ENCODE data around the gene TMEM200A. TPM values are rescaled to one million over a fixed set of nuclear protein-coding genes. Genes with fewer than 3 reads are reported as not detected.

The TMEM200A gene
- total RNA-seq, 1 experiment from 2014 or later, result not detected

GRCh38 chr6:130435181-130435580 lies 69.4 kb downstream of the TMEM200A start:
- no TSS peak for BruUV-seq (replicated peaks)
- Mint-ChIP-seq H3K4me1 (ENCODE audit: low read depth, unreplicated experiment) (no peaks in the 10 kb centered on the region), H3K36me3 (ENCODE audit: insufficient read depth, unreplicated experiment) (no peaks in the 10 kb centered on the region), H3K27me3 (ENCODE audit: unreplicated experiment) (peaks cover 56% of the 10 kb centered on the region), H3K9me3 (ENCODE audit: low read depth, unreplicated experiment) (no peaks in the 10 kb centered on the region), H3K27ac (ENCODE audit: unreplicated experiment) (no peak overlapping the region), H3K4me3 (ENCODE audit: low read depth, unreplicated experiment) (no peak overlapping the region)
- DNase-seq, result no peak
- intact Hi-C loops (cut with micrococcal nuclease; ENCODE audit: unreplicated experiment), result no loop called here
- CTCF ChIA-PET, result interaction anchor here (0.6 to 0.8 kb wide), 2 partner anchors 35 to 750 kb away, joined by 3 read pairs; no protein-coding TSS in a partner anchor
- TF ChIP-seq CTCF (IDR thresholded peaks at IDR 0.05; ENCODE audit: unreplicated experiment), result no peak

- peaks cover 39% of the 10 kb centered on the region for H3K27me3 Mint-ChIP-seq (ENCODE audit: unreplicated experiment)
- no peaks in the 10 kb centered on the region for H3K36me3 Mint-ChIP-seq (ENCODE audit: insufficient read depth, unreplicated experiment)
- no peaks in the 10 kb centered on the region for H3K9me3 Mint-ChIP-seq (ENCODE audit: low read depth, unreplicated experiment)
- no TSS peak for BruUV-seq (replicated peaks)
- no peak overlapping the region for H3K27ac Mint-ChIP-seq (ENCODE audit: unreplicated experiment)
- intact Hi-C loops (cut with micrococcal nuclease; ENCODE audit: unreplicated experiment), result no loop called here
- H3K4me3 Mint-ChIP-seq (ENCODE audit: low read depth, unreplicated experiment), result no peak overlapping the region
- no peak for TF ChIP-seq CTCF (IDR thresholded peaks at IDR 0.05; ENCODE audit: unreplicated experiment)
- no peaks in the 10 kb centered on the region for H3K4me1 Mint-ChIP-seq (ENCODE audit: low read depth, unreplicated experiment)
- CTCF ChIA-PET, result no interaction called here
- DNase-seq, result no peak
These were observed 72.1 kb downstream of the TMEM200A start for GRCh38 chr6:130437961-130438360.

- Mint-ChIP-seq H3K27me3 (ENCODE audit: unreplicated experiment) (no peaks in the 10 kb centered on the region), H3K36me3 (ENCODE audit: insufficient read depth, unreplicated experiment) (no peaks in the 10 kb centered on the region), H3K4me1 (ENCODE audit: low read depth, unreplicated experiment) (no peaks in the 10 kb centered on the region), H3K27ac (ENCODE audit: unreplicated experiment) (no peak overlapping the region), H3K9me3 (ENCODE audit: low read depth, unreplicated experiment) (no peaks in the 10 kb centered on the region), H3K4me3 (ENCODE audit: low read depth, unreplicated experiment) (no peak overlapping the region)
- no peak for DNase-seq
- CTCF ChIA-PET, result no interaction called here
- BruUV-seq (replicated peaks), result no TSS peak
- intact Hi-C loops (cut with micrococcal nuclease; ENCODE audit: unreplicated experiment), result no loop called here
- TF ChIP-seq CTCF (IDR thresholded peaks at IDR 0.05; ENCODE audit: unreplicated experiment), result no peak
These were observed 81.6 kb downstream of the TMEM200A start for GRCh38 chr6:130447374-130447773.

- no peaks in the 10 kb centered on the region for H3K4me1 Mint-ChIP-seq (ENCODE audit: low read depth, unreplicated experiment)
- intact Hi-C loops (cut with micrococcal nuclease; ENCODE audit: unreplicated experiment), result no loop called here
- no peaks in the 10 kb centered on the region for H3K9me3 Mint-ChIP-seq (ENCODE audit: low read depth, unreplicated experiment)
- CTCF ChIA-PET, result no interaction called here
- no peak overlapping the region for H3K27ac Mint-ChIP-seq (ENCODE audit: unreplicated experiment)
- H3K27me3 Mint-ChIP-seq (ENCODE audit: unreplicated experiment), result no peaks in the 10 kb centered on the region
- DNase-seq, result no peak
- no TSS peak for BruUV-seq (replicated peaks)
- no peaks in the 10 kb centered on the region for H3K36me3 Mint-ChIP-seq (ENCODE audit: insufficient read depth, unreplicated experiment)
- TF ChIP-seq CTCF (IDR thresholded peaks at IDR 0.05; ENCODE audit: unreplicated experiment), result no peak
- H3K4me3 Mint-ChIP-seq (ENCODE audit: low read depth, unreplicated experiment), result no peak overlapping the region
These were observed 86.5 kb downstream of the TMEM200A start for GRCh38 chr6:130452336-130452735.

All from Calu3 (cell line).